Mesodermal cell (in vitro differentiated cells): ENCODE data around the gene ADGRF4.

ENCODE experiments used
- H3K27ac ChIP-seq: 2 replicates; pipeline ENCODE4 v1.7.0; 2013; ENCODE audit warnings: mild to moderate bottlenecking, low read depth, low read length, moderate library complexity; ENCODE audit not compliant: severe bottlenecking
- H3K36me3 ChIP-seq: 2 replicates; pipeline ENCODE4 v1.7.1; 2013; ENCODE audit warnings: mild to moderate bottlenecking, low read length, moderate library complexity; ENCODE audit not compliant: control insufficient read depth, insufficient read depth
- H3K4me1 ChIP-seq: one replicate; pipeline ENCODE4 v1.7.1; 2013; ENCODE audit warnings: mild to moderate bottlenecking, low read length; ENCODE audit not compliant: insufficient read depth, control insufficient read depth, poor library complexity, severe bottlenecking
- H3K4me3 ChIP-seq: 2 replicates; pipeline ENCODE4 v1.7.0; 2013; ENCODE audit warnings: low read length, control low read depth, mild to moderate bottlenecking; ENCODE audit not compliant: insufficient read depth, poor library complexity, severe bottlenecking; ENCODE audit errors: extremely low read depth
- H3K9me3 ChIP-seq: 2 replicates; pipeline ENCODE4 v1.7.1; 2013; ENCODE audit warnings: mild to moderate bottlenecking, low read length, moderate library complexity; ENCODE audit not compliant: control insufficient read depth
- WGBS, 2 experiments: methylation state at CpG; one replicate each; pipeline ENCODE4 v1.1.5; 2013; ENCODE audit warnings: missing lambda C conversion rate in 2 of 2; ENCODE audit not compliant: insufficient coverage in 2 of 2; 5-methylcytosine and 5-hydroxymethylcytosine counted together

ADGRF4 gene

GRCh38 chr6:47762502-47762901, 64.1 kb downstream of the ADGRF4 start:
- Histone ChIP-seq H3K9me3 (no peaks in the 10 kb centered on the region), H3K4me1 (no peaks in the 10 kb centered on the region), H3K4me3 (no peak overlapping the region), H3K27ac (no peak overlapping the region), H3K36me3 (no peaks in the 10 kb centered on the region)
- WGBS, 2 experiments, result 100% methylated on average over 1 to 2 of the region's 3 CpGs

- Histone ChIP-seq H3K9me3 (no peaks in the 10 kb centered on the region), H3K4me1 (no peaks in the 10 kb centered on the region), H3K4me3 (no peak overlapping the region), H3K27ac (no peak overlapping the region), H3K36me3 (no peaks in the 10 kb centered on the region)
- no CpG with 5 or more reads among the region's 3 CpGs for WGBS, 2 experiments
Measured at GRCh38 chr6:47766445-47766844, 68.1 kb downstream of the ADGRF4 start.

GRCh38 chr6:47767102-47767501, 68.7 kb downstream of the ADGRF4 start:
- no peaks in the 10 kb centered on the region for H3K36me3 ChIP-seq
- H3K4me1 ChIP-seq, result no peaks in the 10 kb centered on the region
- H3K9me3 ChIP-seq, result no peaks in the 10 kb centered on the region
- no peak overlapping the region for H3K4me3 ChIP-seq
- H3K27ac ChIP-seq, result no peak overlapping the region
- no CpG with 5 or more reads among the region's 1 CpG for WGBS, 2 experiments

GRCh38 chr6:47769982-47770381, 71.6 kb downstream of the ADGRF4 start:
- Histone ChIP-seq H3K4me3 (no peak overlapping the region), H3K36me3 (no peaks in the 10 kb centered on the region), H3K9me3 (no peaks in the 10 kb centered on the region), H3K27ac (no peak overlapping the region), H3K4me1 (no peaks in the 10 kb centered on the region)
